GM19468 (cell line): ENCODE results near the gene OR1J1.

Experiments
- ATAC-seq: cut with Tn5 transposase; IDR thresholded peaks from one replicate; pipeline ENCODE4 v1.9.1; 2021; ENCODE audit warnings: mild to moderate bottlenecking, moderate library complexity, moderate number of reproducible peaks; ENCODE audit not compliant: unreplicated experiment; ENCODE audit errors: extremely low read depth

Gene OR1J1

DNA sequence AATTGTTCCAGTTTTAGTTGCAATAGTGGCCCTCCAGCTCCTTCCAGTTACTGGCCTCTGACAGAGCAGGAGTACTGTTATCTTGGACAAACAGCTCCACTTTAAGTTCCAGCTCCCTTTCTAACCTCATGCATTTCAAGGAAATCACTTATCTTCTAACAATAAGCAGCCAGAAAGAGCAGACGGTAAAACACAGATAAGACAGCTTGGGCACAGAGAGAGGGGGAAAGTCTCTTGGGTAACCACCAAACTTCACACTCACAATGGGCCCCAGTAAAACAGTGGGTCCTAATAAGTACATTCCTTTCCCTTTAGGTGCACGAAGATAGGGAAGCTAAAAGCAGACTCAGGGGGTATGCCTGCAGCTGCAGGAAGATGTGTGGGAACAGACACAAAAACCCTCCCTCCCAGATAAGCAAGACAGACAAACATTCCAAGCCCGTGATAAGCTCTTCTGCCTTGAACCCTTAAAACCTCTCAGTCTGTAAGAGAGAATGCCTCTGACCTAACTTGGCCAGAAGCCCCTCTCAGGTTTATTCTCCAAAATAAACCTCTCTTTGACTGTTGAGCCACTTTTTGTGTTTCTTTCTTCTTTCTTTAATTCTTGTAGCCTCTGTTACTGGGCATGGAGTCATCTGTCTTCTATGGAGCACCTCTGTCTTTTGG is 30.8 kb downstream of the OR1J1 start:
- no peak for ATAC-seq

DNA sequence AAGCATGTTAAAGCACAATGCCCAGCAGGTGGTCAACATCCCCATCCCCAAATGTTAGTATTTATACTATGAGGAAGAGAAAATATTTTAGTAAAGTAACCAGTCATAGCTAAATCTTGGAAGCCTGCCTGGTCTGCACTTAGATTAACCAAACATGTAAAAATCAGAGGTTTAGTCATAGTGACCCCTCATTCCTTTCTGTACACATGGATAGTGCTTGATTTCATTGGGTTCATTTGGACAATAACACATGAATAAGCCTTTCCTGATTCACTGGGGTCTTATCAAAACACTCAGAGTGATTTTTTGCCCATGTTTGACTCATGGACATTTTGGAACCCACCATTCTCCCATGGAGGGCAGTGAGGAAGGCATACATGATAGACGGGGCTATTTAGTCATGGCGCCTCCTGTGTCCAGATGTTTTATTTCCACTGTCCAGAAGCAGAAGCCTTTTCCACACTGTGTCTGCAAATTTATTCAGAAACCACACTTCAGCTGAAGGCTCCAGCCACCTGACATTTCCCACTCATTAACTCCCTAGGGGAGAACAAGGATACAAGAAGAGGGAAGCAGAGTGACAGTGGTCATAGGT is 32.5 kb downstream of the OR1J1 start:
- ATAC-seq = no peak

DNA sequence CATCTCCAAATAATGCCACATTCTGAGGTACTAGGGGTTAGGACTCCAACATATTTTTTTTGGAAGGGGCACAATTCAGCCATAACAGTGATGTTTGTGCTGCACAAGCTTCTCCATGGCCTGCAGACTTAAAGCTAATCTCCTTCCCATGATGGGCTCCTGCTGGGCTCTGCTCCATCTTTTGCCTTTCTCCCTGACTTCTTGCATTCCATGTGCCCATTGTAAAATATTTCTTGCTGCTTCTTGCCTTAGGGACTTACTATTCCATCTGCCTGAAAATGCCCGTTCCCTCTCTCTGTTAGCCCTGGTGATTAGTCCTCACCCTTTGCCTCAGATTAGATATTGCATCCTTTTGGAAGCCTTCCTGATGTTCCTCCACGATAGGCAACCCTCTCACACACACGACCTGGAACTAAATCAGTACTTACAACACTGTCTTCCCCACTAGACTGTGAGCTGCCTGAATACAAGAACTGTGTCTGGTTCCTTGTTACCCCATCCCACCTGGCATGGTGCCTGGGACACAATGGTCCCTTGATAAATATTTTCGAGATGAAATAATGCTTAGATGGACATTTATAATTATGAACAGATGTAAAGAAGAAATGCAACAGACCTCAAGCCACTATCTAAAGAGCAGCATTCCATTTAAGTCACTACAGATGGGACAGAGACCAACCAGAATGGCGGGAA is 33.5 kb downstream of the OR1J1 start:
- no peak for ATAC-seq

DNA sequence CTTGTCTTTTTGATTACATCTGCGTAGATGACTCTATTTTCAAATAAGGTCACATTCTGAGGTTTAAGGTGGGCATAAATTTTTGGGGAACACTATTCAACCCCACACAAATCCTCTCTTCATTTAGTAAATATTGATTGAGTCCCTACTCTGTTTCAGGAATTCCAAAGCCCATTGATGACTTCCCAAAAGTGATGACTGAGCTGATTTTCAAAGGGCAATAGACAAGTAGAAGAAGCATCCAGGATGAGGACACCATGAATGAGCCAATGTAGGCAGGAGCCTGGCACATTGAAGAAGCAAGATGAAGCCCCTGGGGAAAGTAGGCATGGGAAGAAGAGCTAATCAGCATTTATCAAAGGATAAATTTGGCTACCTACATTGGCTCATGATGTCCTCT is 35.2 kb downstream of the OR1J1 start:
- no peak for ATAC-seq
